Activated gamma-delta T cell treated with anti-CD3 and anti-CD28 coated beads, Interleukin-2, amount 50 U/mL, for 16 hours (primary cell): Measurements from ENCODE around the gene WASL.

Experiments used
- DNase-seq: peaks from one replicate; pipeline ENCODE4 v3.0.0-alpha.2; 2020; ENCODE audit warnings: low read depth

The WASL gene

GRCh38 chr7:123690550-123690949 is 58.3 kb downstream of the WASL start:
- no peak for DNase-seq

- no peak for DNase-seq
Measured at GRCh38 chr7:123689250-123689649, 59.6 kb downstream of the WASL start.

- DNase-seq, result no peak
Measured at GRCh38 chr7:123687727-123688126, 61.1 kb downstream of the WASL start.

GRCh38 chr7:123687161-123687560 is 61.6 kb downstream of the WASL start:
- no peak for DNase-seq

GRCh38 chr7:123682690-123683089 is 66.1 kb downstream of the WASL start:
- no peak for DNase-seq

GRCh38 chr7:123681561-123681960 is 67.2 kb downstream of the WASL start:
- no peak for DNase-seq

- no peak for DNase-seq
Measured at GRCh38 chr7:123680580-123680979, 68.2 kb downstream of the WASL start.

- DNase-seq, result no peak
Measured at GRCh38 chr7:123679614-123680013, 69.2 kb downstream of the WASL start.

GRCh38 chr7:123677061-123677715 is 71.6 kb downstream of the WASL start:
- no peak for DNase-seq

- DNase-seq, result no peak
Measured at GRCh38 chr7:123675181-123675473, 73.7 kb downstream of the WASL start.

- DNase-seq, result no peak
Measured at GRCh38 chr7:123674399-123675180, 74.2 kb downstream of the WASL start.

GRCh38 chr7:123673752-123674398 is 74.9 kb downstream of the WASL start:
- no peak for DNase-seq

- DNase-seq, result no peak
Measured at GRCh38 chr7:123673137-123673732, 75.6 kb downstream of the WASL start.

GRCh38 chr7:123669485-123669884 is 79.3 kb downstream of the WASL start:
- DNase-seq, result no peak

GRCh38 chr7:123666492-123666891 is 82.3 kb downstream of the WASL start:
- DNase-seq, result no peak

GRCh38 chr7:123665896-123666295 is 82.9 kb downstream of the WASL start:
- no peak for DNase-seq

GRCh38 chr7:123665157-123665556 is 83.6 kb downstream of the WASL start:
- no peak for DNase-seq

GRCh38 chr7:123663200-123663599 is 85.6 kb downstream of the WASL start:
- no peak for DNase-seq

GRCh38 chr7:123662755-123663154 is 86.0 kb downstream of the WASL start:
- no peak for DNase-seq

GRCh38 chr7:123662293-123662692 is 86.5 kb downstream of the WASL start:
- DNase-seq, result no peak

- DNase-seq, result no peak
Measured at GRCh38 chr7:123661765-123662164, 87.0 kb downstream of the WASL start.

GRCh38 chr7:123660514-123661354 is 88.1 kb downstream of the WASL start:
- DNase-seq, result no peak
